GM18861 (cell line): ENCODE measurements around the gene JUNB.

Experiments used
- ATAC-seq: cut with Tn5 transposase; IDR thresholded peaks from one replicate; pipeline ENCODE4 v1.9.1; 2021; ENCODE audit not compliant: unreplicated experiment

The JUNB gene

GRCh38 chr19:12773571-12773970 is 17.7 kb upstream of the JUNB start:
- ATAC-seq = no peak

- no peak for ATAC-seq
These were observed 16.4 kb upstream of the JUNB start, which contains the start of gene HOOK2 for GRCh38 chr19:12774588-12775555. TSS of gene HOOK2 (minus strand) at chr19:12775552. CDS start at chr19:12775449, 103 bp downstream.

DNA sequence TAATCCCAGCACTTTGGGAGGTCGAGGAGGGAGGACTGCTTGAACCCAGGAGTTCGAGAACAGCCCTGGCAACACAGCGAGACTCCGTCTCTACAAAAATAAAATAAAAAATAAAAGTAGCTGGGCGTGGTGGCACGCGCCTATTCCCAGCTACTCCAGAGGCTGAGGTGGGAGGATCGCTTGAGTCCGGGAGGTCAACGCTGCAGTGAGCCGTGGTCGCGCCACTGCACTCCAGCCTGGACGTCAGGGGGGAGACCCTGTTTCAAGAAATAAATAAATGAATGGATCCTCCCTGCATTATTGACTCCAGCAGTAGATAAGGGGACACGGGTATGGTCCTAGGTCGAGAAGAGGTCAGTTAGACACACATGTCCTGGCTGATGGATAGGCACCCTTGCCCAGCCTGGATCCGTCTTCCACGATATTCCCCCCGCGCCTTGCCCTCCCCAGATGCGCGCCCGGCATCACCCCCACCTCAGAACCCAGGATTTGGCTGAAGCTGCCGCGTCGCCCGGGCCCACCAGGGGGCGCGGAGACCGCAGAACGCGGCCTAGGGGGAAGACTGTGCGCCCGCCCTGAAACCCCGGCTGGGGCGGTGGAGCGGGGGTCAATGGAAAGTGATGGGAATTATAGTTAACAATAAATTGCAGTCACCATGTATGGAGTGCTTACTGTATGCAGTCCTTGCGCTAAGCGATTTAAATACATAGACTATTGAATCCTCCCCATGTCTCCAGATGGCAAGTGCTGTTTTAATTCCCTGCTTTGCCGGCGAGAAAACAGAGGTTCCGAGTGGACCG is 13.9 kb upstream of the JUNB start:
- no peak for ATAC-seq

- ATAC-seq = no peak
These were observed 13.0 kb upstream of the JUNB start for GRCh38 chr19:12778017-12778904.

- no peak for ATAC-seq
These were observed 12.5 kb upstream of the JUNB start for GRCh38 chr19:12778905-12779161.

DNA sequence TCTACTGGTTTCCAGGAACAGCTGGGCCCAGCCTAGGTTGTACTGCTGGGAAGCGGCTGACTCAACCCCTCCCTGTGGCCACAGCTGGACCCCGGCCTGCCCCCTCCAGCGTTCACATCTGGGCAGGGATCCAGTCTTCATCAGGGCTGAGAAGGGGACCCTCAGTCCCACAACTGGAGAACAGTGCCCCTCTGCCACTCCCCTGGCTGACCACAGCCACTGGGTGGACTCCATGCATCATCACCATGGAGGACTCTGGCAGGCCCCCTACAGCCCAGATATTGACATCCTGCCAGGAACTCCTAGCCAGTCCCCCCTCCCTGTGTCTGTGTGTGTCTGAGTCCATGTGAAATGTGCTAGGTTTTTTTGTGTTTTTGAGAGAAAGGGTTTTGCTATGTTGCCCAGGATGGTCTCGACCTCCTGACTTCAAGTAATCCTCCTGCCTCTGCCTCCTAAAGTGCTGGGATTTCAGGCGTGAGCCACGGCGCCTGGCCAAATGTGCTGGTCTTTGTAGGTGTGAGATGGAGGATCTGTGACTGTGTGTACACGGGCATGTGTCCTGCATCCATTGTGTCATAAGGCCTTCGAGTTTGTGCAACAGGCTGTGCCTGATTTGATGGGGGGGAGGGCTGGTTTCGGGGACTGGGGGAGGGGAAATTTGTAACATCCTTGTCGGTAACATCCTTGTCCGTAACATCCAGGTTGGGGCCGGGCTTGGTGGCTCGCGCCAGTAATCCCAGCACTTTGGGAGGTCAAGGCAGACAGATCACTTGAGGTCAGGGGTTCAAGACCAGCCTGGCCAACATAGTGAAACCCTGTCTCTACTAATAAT is 11.9 kb upstream of the JUNB start:
- no peak for ATAC-seq

DNA sequence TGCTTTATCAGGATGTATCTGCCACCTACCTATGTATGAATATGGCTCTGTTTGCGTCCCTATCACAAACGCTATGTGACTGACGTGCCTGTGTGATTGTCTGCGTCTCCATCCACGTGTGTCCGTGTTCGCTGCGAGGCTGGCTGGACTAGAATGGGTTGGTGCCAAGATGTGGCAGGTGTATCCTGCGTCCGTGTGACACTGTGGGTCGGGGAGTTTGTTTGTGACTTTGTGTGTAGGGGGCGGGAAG is 9.2 kb upstream of the JUNB start:
- ATAC-seq = no peak

DNA sequence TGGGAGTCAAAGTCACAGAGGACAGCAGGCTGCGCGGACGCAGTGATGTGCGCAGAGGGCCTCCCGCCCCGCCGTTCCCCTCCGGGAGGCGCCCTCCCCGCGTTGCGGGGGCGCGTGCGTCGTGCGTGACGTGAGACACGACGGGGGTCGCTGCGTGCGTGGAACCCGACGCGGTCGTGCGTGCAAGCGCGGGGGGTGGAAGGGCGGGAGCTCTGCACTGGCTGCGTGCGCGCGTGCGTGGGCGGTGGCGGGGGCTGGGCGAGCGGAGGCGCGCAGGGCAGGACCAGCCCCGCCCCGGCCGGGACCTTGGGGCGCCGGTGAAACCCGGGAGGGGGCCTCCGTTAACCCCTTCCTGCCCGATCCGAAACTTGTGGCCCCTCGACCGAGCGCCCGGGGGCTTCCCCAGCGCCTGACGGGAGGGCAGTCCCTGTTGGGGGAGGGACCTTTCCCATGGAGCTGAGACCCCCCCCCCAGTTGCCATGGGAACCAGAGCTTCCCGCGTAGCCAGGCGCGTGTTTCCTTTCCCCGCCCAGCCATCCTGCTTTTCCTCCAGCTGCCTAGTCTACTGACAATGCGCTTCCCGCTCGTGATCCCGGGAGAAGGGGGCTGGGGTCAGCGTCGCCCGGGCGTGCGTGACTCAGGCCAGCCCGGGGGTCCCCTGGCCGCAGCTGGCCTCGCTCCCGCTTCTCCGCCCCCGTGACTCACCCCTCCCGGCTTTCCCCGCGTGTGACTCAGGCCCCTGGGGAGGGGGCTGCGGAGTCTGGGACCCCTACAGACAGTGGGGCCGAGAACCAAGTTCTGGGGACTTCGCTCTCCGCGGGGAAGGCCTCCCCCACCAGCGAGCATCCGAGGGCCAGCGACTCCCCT is 8.6 kb upstream of the JUNB start:
- peak; percentile 18 for ATAC-seq

DNA sequence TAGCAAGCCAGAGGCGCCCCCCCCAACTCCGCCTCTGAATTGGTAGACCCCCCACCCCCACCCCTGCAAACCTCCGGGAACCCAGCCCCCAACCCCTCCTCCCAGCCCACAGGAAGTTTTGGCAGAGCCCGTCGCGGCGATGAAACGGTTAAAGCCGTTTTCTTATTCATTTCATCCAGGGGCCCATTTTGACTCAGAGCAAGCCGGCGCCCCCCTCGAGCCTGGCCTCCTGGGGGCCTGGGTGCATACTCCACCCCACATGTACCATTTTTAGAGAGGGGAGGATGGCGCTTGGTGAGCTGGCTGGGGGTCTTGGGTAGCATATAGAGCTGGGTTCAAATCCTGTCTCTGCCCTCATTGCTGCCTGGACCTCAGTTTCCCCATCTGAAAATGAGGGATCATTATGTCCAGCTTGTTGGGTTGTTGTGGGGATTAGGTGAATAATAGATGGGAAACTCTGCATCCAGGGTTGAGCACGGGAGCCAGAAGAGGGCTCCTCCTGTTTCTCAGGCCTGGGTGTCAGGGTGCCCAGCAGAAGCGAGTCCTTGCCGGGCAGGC is 7.9 kb upstream of the JUNB start:
- no peak for ATAC-seq

DNA sequence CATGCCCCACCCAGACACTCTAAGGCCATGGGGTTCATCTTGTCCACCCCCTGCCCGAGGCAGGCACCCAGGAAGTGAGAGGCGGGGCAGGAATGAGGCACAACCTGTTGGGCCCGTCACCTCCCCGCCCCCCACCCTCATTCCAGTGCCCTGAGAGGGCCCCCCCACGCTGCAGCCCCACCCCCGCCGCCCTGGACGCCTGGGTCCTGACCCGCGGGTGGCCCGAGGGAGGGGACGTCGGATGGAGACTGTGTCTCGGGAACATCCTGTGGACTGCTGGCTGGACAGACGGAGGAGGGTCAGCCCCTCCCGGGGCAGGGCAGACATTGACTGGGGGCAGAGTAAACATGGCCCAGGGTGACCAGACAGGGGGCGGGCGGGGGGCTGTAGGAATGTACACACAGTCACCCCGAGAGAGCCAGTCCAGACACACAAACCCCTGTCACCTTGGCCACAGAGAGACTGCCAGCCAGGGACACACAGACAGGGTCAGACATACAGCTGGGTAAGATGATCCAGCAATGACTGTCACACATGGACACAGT is 7.4 kb upstream of the JUNB start:
- ATAC-seq = no peak

DNA sequence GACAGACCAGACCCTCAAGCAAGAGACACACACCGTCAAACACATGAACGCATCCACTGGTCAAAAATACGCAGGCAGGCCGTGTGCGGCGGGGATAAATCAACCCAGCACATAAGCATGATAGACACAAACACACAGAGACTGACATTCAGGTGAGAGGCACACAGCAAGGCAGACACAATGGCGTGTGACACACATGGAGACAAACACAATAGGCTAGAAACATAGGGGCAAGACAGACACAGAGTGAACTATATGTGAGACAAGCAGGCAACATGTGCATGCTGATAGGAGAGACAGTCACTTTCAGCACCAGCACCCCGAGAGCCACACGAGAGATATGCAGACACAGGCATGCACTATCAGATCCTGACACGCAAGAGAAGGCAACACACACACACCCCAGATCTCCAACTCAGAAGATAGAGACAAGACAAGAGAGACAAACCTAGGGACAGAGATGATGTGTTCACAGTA is 6.9 kb upstream of the JUNB start:
- no peak for ATAC-seq

DNA sequence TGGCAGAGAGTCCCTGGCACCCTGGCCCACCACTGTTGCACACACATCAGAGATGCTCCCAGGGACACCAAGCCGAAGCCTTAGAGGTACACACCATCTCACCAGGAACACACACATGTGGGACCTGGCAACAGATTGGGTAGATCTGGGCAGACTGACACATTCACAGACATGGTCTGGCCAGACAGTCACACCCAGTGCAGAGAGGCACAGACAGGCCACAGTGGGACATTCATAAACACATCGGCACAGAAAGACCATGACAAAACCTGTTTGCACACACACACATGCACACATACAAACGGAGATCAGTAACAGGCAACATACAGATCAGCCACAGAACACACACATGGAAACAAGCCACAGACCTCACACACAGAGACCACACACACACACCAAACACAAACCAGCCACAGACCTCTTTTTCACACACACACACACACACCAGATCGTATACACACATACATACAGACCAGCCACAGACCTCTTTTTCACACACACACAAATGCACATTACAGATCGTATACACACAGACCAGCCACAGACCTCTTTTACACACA is 6.3 kb upstream of the JUNB start:
- ATAC-seq = no peak

GRCh38 chr19:12785431-12786031 is 5.8 kb upstream of the JUNB start:
- no peak for ATAC-seq

- no peak for ATAC-seq
These were observed 5.0 kb upstream of the JUNB start for GRCh38 chr19:12786141-12786870.

DNA sequence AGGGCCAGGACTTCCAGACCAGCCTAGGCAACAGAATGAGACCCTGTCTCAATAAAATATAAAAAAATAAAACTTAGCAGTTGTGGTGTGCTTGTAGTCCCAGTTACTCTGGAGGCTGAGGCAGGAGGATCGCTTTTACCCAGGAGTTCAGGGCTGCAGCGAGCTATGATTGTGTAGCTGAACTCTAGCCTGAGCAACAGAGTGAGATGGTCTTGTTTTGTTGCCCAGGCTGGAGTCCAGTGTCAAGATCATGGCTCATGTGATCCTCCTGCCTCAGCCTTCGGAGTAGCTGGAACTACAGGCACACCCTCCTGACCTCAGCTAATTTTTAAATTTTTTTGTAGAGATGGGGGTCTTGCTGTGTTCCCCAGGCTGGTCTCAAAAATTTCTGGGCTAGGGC is 4.3 kb upstream of the JUNB start:
- ATAC-seq = no peak

- ATAC-seq = no peak
These were observed 3.8 kb upstream of the JUNB start for GRCh38 chr19:12787458-12787857.

DNA sequence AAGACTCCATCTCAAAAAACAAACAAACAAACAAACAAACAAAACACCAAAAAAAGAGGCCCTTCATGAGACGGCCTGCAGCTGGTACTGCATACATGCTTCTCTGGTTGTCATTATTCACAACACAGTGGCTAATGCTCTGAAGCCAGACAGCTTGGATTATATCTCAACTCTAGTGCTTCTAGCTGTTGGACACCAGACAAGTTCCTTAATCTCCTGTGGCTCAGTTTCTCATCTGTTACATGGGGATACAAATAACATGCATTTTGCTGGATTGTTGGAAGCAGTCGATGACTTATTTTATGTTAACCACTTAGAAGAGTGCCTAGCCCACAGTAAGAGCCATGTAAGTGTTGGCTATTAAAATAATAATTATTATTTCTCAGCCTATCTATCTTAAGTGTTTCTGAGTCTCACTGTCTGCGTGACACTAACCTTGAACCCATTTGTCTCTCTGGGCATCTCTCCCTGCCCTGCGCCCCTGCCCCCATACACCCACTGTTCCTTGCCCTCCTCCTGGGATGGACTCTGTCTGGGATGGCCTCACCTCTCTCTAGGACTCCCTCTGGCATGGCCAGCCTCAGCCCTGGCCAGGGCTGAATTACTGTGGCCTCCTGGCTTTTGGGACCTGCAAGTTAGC is 3.1 kb upstream of the JUNB start:
- no peak for ATAC-seq
